Liver (tissue), 9 donors: ENCODE data around the gene PDE1C. TPM values are rescaled to one million over a fixed set of nuclear protein-coding genes. Genes with fewer than 3 reads are reported as not detected.

Experiments used
- DNase-seq: peaks from one replicate; pipeline ENCODE4 v3.0.0-alpha.2; 2017; ENCODE audit warnings: low spot score
- H3K27ac ChIP-seq, 2 donors: one replicate each; pipeline ENCODE4 v1.7.0; 2013; ENCODE audit warnings: inconsistent platforms in 2 of 2, low read length in 2 of 2, control low read depth in 1 of 2, low read depth in 1 of 2, mild to moderate bottlenecking in 1 of 2
- H3K27me3 ChIP-seq, 4 donors: one replicate each; pipeline versions ENCODE4 v1.6.1 to v1.7.0; 2013; ENCODE audit warnings: low read length in 3 of 4, inconsistent platforms in 1 of 4, mild to moderate bottlenecking in 1 of 4, moderate library complexity in 1 of 4; ENCODE audit not compliant: control insufficient read depth in 4 of 4, insufficient read depth in 4 of 4
- H3K36me3 ChIP-seq, 4 donors: one replicate each; pipeline versions ENCODE4 v1.6.1 to v1.7.0; 2013; ENCODE audit warnings: low read length in 3 of 4, mild to moderate bottlenecking in 3 of 4, low read depth in 1 of 4, moderate library complexity in 1 of 4; ENCODE audit not compliant: control insufficient read depth in 4 of 4, insufficient read depth in 3 of 4
- H3K4me1 ChIP-seq, 4 donors: one replicate each; pipeline versions ENCODE4 v1.6.1 to v1.7.0; 2013; ENCODE audit warnings: low read length in 3 of 4, mild to moderate bottlenecking in 3 of 4, moderate library complexity in 1 of 4; ENCODE audit not compliant: control insufficient read depth in 4 of 4, insufficient read depth in 4 of 4
- H3K4me3 ChIP-seq, 3 donors: one replicate each; pipeline versions ENCODE4 v1.6.1 to v1.7.0; 2013; ENCODE audit warnings: low read length in 3 of 3, control low read depth in 1 of 3, low read depth in 1 of 3, mild to moderate bottlenecking in 1 of 3
- H3K9ac ChIP-seq, 2 donors: one replicate each; pipeline ENCODE4 v1.7.0; 2013; ENCODE audit warnings: low read length in 2 of 2, mild to moderate bottlenecking in 2 of 2, moderate library complexity in 2 of 2, control low read depth in 1 of 2, low read depth in 1 of 2
- H3K9me3 ChIP-seq, 4 donors: one replicate each; pipeline versions ENCODE4 v1.6.1 to v1.7.0; 2013; ENCODE audit warnings: low read length in 3 of 4; ENCODE audit not compliant: control insufficient read depth in 4 of 4
- EGR1 ChIP-seq, 2 donors: IDR thresholded peaks; 2 replicates each; pipeline ENCODE4 v1.6.1; 2016 to 2018; ENCODE audit warnings: antibody characterized with exemption in 2 of 2, low read depth in 2 of 2
- FOXA1 ChIP-seq: IDR thresholded peaks from 2 replicates; pipeline ENCODE4 v1.6.1; 2016; ENCODE audit warnings: antibody characterized with exemption
- FOXA2 ChIP-seq: IDR thresholded peaks from 2 replicates; pipeline ENCODE4 v1.6.1; 2016; ENCODE audit warnings: antibody characterized with exemption
- HNF4G ChIP-seq: IDR thresholded peaks from 2 replicates; pipeline ENCODE4 v1.6.1; 2016; ENCODE audit warnings: antibody characterized with exemption
- JUND ChIP-seq, 2 donors: IDR thresholded peaks; 2 replicates each; pipeline ENCODE4 v1.6.1; 2016; ENCODE audit warnings: antibody characterized with exemption in 2 of 2
- NR2F2 ChIP-seq: IDR thresholded peaks from 2 replicates; pipeline ENCODE4 v1.6.1; 2016; ENCODE audit warnings: antibody characterized with exemption
- RAD21 ChIP-seq, 2 donors: IDR thresholded peaks; 2 replicates each; pipeline ENCODE4 v1.6.1; 2016; ENCODE audit warnings: antibody characterized with exemption in 2 of 2, mild to moderate bottlenecking in 2 of 2
- RXRA ChIP-seq, 2 donors: IDR thresholded peaks; 2 replicates each; pipeline ENCODE4 v1.6.1; 2017 to 2018; ENCODE audit warnings: antibody characterized with exemption in 2 of 2, mild to moderate bottlenecking in 1 of 2
- SP1 ChIP-seq: IDR thresholded peaks from 2 replicates; pipeline ENCODE4 v1.6.1; 2018; ENCODE audit warnings: antibody characterized with exemption, mild to moderate bottlenecking
- TAF1 ChIP-seq: conservative IDR thresholded peaks from 2 replicates; pipeline ENCODE4 v1.6.1; 2016; ENCODE audit warnings: antibody characterized with exemption, mild to moderate bottlenecking
- YY1 ChIP-seq: IDR thresholded peaks from 2 replicates; pipeline ENCODE4 v1.6.1; 2016; ENCODE audit warnings: antibody characterized with exemption, mild to moderate bottlenecking
- ZBTB33 ChIP-seq: IDR thresholded peaks from 2 replicates; pipeline ENCODE4 v1.6.1; 2016; ENCODE audit warnings: antibody characterized with exemption
- WGBS: extraction: QIAGEN DNeasy Blood & Tissue Kit; methylation state at CpG from one replicate; pipeline ENCODE4 v1.1.7; 2013; 5-methylcytosine and 5-hydroxymethylcytosine counted together
- polyA plus RNA-seq, 2 donors: library from polyadenylated mRNA; stranded (reverse) in 1 of 2; unstranded in 1 of 2; fragments of 200-250 nt in 1 of 2; fragments of >200 nt in 1 of 2; fragmentation: Nextera tagmentation in 1 of 2; extraction: Ambion mirVana in 1 of 2; gene quantifications; one replicate each; pipeline versions ENCODE4 v1.2.1 to v1.2.3, GENCODE V29; 2013 to 2015
- total RNA-seq, 2 donors: library from RNA; depleted of rRNA; stranded (reverse); fragments of >200 nt; gene quantifications; one replicate each; pipeline ENCODE4 v1.2.3, GENCODE V29; 2014
- TF ChIP-seq, protein P1 (sequence below): IDR thresholded peaks from 2 replicates; pipeline ENCODE4 v1.6.1; 2016; ENCODE audit warnings: antibody characterized with exemption, mild to moderate bottlenecking
- donor health status: healthy.
- donor health status: healthy.
- donor health status: healthy.
- donor health status: healthy.
- donor health status: healthy.

The PDE1C gene
- total and polyA plus RNA-seq, 4 donors: 0.05 to 0.92 (median 0.47) TPM; not detected in 1

DNA sequence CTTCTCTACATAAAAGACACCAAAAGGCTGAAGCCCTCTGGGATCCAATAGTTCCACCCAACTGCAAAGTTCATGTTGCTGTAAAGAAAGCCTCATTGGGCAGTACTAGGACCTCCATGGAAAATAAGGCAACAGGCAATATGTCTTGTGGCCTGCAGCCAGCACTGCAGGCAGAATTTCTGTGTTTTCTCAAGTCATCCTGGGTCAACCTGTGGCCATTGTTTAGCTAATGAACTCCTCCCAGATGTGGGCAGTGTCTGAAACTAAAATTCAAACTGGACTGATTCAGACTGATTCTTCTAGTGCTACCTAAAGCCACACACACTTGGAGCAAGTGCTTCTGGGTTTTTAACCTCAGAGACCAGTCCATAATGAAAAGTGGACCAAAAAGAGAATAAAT is 241.7 kb downstream of the PDE1C start (continued):
- TF ChIP-seq HNF4G: no peak

DNA sequence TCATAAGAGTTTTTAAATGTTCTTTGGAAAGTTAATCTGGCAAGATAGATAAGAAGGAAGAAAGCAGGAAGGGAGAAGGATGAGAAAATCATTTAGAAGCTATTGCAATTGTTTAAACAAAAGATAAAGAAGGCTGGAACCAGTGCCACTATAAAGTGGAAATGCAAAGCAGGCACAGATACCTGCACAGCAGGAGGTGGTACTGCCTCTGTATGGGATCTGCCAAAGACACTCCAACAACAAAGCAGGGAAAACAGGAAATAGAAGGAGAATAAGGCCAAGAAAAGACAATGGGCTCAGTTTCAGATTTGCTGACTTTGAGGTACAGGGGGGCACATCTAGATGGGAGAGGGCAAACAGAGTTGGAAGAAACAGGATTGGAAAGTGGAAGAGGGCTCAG is 244.6 kb downstream of the PDE1C start:
- TF ChIP-seq RXRA (IDR thresholded peaks at IDR 0.05) (no peak), FOXA1 (no peak), HNF4G (no peak), SP1 (no peak), ZBTB33 (no peak), RAD21 (IDR thresholded peaks at IDR 0.05) (no peak), TAF1 (no peak), FOXA2 (no peak), EGR1 (IDR thresholded peaks at IDR 0.05; ENCODE audit: low read depth in 2 of 2) (no peak), YY1 (no peak), JUND (IDR thresholded peaks at IDR 0.05) (no peak)
- TF ChIP-seq, protein P1, sequence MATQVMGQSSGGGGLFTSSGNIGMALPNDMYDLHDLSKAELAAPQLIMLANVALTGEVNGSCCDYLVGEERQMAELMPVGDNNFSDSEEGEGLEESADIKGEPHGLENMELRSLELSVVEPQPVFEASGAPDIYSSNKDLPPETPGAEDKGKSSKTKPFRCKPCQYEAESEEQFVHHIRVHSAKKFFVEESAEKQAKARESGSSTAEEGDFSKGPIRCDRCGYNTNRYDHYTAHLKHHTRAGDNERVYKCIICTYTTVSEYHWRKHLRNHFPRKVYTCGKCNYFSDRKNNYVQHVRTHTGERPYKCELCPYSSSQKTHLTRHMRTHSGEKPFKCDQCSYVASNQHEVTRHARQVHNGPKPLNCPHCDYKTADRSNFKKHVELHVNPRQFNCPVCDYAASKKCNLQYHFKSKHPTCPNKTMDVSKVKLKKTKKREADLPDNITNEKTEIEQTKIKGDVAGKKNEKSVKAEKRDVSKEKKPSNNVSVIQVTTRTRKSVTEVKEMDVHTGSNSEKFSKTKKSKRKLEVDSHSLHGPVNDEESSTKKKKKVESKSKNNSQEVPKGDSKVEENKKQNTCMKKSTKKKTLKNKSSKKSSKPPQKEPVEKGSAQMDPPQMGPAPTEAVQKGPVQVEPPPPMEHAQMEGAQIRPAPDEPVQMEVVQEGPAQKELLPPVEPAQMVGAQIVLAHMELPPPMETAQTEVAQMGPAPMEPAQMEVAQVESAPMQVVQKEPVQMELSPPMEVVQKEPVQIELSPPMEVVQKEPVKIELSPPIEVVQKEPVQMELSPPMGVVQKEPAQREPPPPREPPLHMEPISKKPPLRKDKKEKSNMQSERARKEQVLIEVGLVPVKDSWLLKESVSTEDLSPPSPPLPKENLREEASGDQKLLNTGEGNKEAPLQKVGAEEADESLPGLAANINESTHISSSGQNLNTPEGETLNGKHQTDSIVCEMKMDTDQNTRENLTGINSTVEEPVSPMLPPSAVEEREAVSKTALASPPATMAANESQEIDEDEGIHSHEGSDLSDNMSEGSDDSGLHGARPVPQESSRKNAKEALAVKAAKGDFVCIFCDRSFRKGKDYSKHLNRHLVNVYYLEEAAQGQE: no peak
- no peaks in the 10 kb centered on the region for H3K36me3 ChIP-seq
- DNase-seq: no peak
- no peaks in the 10 kb centered on the region for H3K9me3 ChIP-seq
- H3K4me3 ChIP-seq: no peak overlapping the region
- H3K9ac ChIP-seq: no peak overlapping the region
- H3K27me3 ChIP-seq: no peaks in the 10 kb centered on the region
- no peaks in the 10 kb centered on the region for H3K4me1 ChIP-seq
- no peak overlapping the region for H3K27ac ChIP-seq

GRCh38 chr7:31819031-31819430 is 251.2 kb downstream of the PDE1C start:
- H3K27me3 ChIP-seq: peaks cover 0 to 2% (median 0%) of the 10 kb centered on the region in 4 donors
- H3K36me3 ChIP-seq: no peaks in the 10 kb centered on the region
- DNase-seq: no peak
- H3K4me1 ChIP-seq: no peaks in the 10 kb centered on the region
- 83% methylated on average over 5 of the region's 5 CpGs for WGBS
- peaks cover 0 to 3% (median 0%) of the 10 kb centered on the region in 4 donors for H3K9me3 ChIP-seq
- no peak for TF ChIP-seq NR2F2
- no peak overlapping the region for H3K4me3 ChIP-seq
- H3K27ac ChIP-seq: no peak overlapping the region
- H3K9ac ChIP-seq: no peak overlapping the region

DNA sequence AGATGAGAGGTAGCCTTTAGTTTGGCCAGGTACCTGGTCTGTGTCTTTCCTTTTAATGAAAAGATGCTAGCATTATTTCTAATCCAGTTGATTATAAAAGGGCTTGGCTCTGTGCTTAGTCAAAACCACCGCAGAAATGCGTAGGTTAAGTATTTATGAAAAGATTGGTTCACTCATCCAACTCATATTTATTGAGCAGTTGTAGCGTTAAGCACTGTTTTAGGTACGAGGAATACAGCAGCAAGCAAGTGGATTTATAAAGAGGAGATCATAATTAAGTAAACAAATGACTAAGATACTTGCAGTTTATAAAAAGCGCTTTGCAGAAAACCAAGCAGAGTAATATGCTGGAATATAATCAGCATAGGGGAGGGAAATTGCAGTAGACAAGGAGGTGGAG is 253.4 kb downstream of the PDE1C start:
- H3K4me3 ChIP-seq: no peak overlapping the region
- H3K4me1 ChIP-seq: no peaks in the 10 kb centered on the region
- no peak overlapping the region for H3K27ac ChIP-seq
- peaks cover 0 to 3% (median 0%) of the 10 kb centered on the region in 4 donors for H3K9me3 ChIP-seq
- TF ChIP-seq ZBTB33: no peak
- no peak for TF ChIP-seq FOXA1
- peaks cover 0 to 2% (median 0%) of the 10 kb centered on the region in 4 donors for H3K27me3 ChIP-seq
- 68% methylated on average over 5 of the region's 5 CpGs for WGBS
- no peak overlapping the region for H3K9ac ChIP-seq
- no peaks in the 10 kb centered on the region for H3K36me3 ChIP-seq
- no peak for DNase-seq
